GM19324 (cell line): ENCODE results near the gene C2CD4C.
"Not testable (repeated sequence)": the region's sequence is repeated elsewhere in the genome, so short reads cannot be mapped to it uniquely, and the experiment has no call there.

Source experiments
- ATAC-seq: cut with Tn5 transposase; IDR thresholded peaks from one replicate; pipeline ENCODE4 v1.9.1; 2021; ENCODE audit warnings: mild to moderate bottlenecking, moderate library complexity; ENCODE audit not compliant: unreplicated experiment, low FRiP score

Gene C2CD4C

GRCh38 chr19:386189-386588, 22.8 kb downstream of the C2CD4C start:
- not testable (repeated sequence) for ATAC-seq

- ATAC-seq, result no peak
Observed at GRCh38 chr19:384799-385169, 24.2 kb downstream of the C2CD4C start.

GRCh38 chr19:383922-384798, 24.8 kb downstream of the C2CD4C start:
- no peak for ATAC-seq

- ATAC-seq, result no peak
Observed at GRCh38 chr19:383040-383439, 25.9 kb downstream of the C2CD4C start.

GRCh38 chr19:382578-382977, 26.4 kb downstream of the C2CD4C start:
- ATAC-seq, result not testable (repeated sequence)

- ATAC-seq, result not testable (repeated sequence)
Observed at GRCh38 chr19:381901-382300, 27.0 kb downstream of the C2CD4C start.

GRCh38 chr19:380618-381219, 28.2 kb downstream of the C2CD4C start:
- not testable (repeated sequence) for ATAC-seq

GRCh38 chr19:379796-380195, 29.2 kb downstream of the C2CD4C start:
- no peak for ATAC-seq

- ATAC-seq, result no peak
Observed at GRCh38 chr19:378706-379105, 30.2 kb downstream of the C2CD4C start.

- no peak for ATAC-seq
Observed at GRCh38 chr19:377801-378581, 31.0 kb downstream of the C2CD4C start.

GRCh38 chr19:376111-376470, 32.9 kb downstream of the C2CD4C start:
- no peak for ATAC-seq

GRCh38 chr19:375395-376110, 33.4 kb downstream of the C2CD4C start:
- ATAC-seq, result no peak

- ATAC-seq, result no peak
Observed at GRCh38 chr19:374886-375235, 34.1 kb downstream of the C2CD4C start.

- ATAC-seq, result no peak
Observed at GRCh38 chr19:374183-374885, 34.6 kb downstream of the C2CD4C start.

- ATAC-seq, result no peak
Observed at GRCh38 chr19:373391-374182, 35.4 kb downstream of the C2CD4C start.

- ATAC-seq, result no peak
Observed at GRCh38 chr19:372306-372890, 36.5 kb downstream of the C2CD4C start.

- ATAC-seq, result no peak
Observed at GRCh38 chr19:371501-372168, 37.3 kb downstream of the C2CD4C start.

- ATAC-seq, result no peak
Observed at GRCh38 chr19:370641-371330, 38.2 kb downstream of the C2CD4C start.
